IPS-15b (cell line): ENCODE data around the gene PLA2G4A.
A peak's percentile ranks its signal among the peaks of the same experiment; 100 is the strongest.

Experiments used
- H3K27me3 ChIP-seq: one replicate; pipeline ENCODE4 v1.6.1; 2013; ENCODE audit warnings: low read length; ENCODE audit not compliant: control insufficient read depth, insufficient read depth
- H3K36me3 ChIP-seq: one replicate; pipeline ENCODE4 v1.6.1; 2013; ENCODE audit warnings: low read length; ENCODE audit not compliant: control insufficient read depth, insufficient read depth
- H3K4me1 ChIP-seq: one replicate; pipeline ENCODE4 v1.6.1; 2013; ENCODE audit warnings: mild to moderate bottlenecking, low read length; ENCODE audit not compliant: control insufficient read depth, insufficient read depth
- H3K4me3 ChIP-seq: one replicate; pipeline ENCODE4 v1.5.1; 2013; ENCODE audit warnings: low read depth, low read length
- H3K9ac ChIP-seq: one replicate; pipeline ENCODE4 v1.6.1; 2013; ENCODE audit warnings: low read depth, mild to moderate bottlenecking, low read length
- H3K9me3 ChIP-seq: one replicate; pipeline ENCODE4 v1.6.1; 2013; ENCODE audit warnings: mild to moderate bottlenecking, low read length; ENCODE audit not compliant: control insufficient read depth, insufficient read depth

Gene PLA2G4A

GRCh38 chr1:186828611-186829454 is at the start of gene PLA2G4A:
Gene PLA2G4A (plus strand): TSS chr1:186828949. CDS start chr1:186854355, 25,406 bp downstream.
- Histone ChIP-seq H3K27me3 (no peaks in the 10 kb centered on the region), H3K4me1 (no peaks in the 10 kb centered on the region), H3K9me3 (no peaks in the 10 kb centered on the region), H3K4me3 (peak within 1 kb of the TSS; percentile 63), H3K36me3 (no peaks in the 10 kb centered on the region), H3K9ac (peak within 1 kb of the TSS; percentile 17)

GRCh38 chr1:186780076-186780475 is 48.7 kb upstream of the PLA2G4A start:
- Histone ChIP-seq H3K9me3 (no peaks in the 10 kb centered on the region), H3K9ac (no peak overlapping the region), H3K36me3 (no peaks in the 10 kb centered on the region), H3K4me1 (no peaks in the 10 kb centered on the region), H3K27me3 (no peaks in the 10 kb centered on the region), H3K4me3 (no peak overlapping the region)

- H3K9ac ChIP-seq = no peak overlapping the region
- H3K27me3 ChIP-seq = no peaks in the 10 kb centered on the region
- no peaks in the 10 kb centered on the region for H3K4me1 ChIP-seq
- no peaks in the 10 kb centered on the region for H3K36me3 ChIP-seq
- H3K4me3 ChIP-seq = no peak overlapping the region
- no peaks in the 10 kb centered on the region for H3K9me3 ChIP-seq
These were observed 47.0 kb upstream of the PLA2G4A start for GRCh38 chr1:186781730-186782129.

GRCh38 chr1:186782791-186783190 is 46.0 kb upstream of the PLA2G4A start:
- H3K9me3 ChIP-seq = no peaks in the 10 kb centered on the region
- no peak overlapping the region for H3K9ac ChIP-seq
- no peaks in the 10 kb centered on the region for H3K36me3 ChIP-seq
- no peaks in the 10 kb centered on the region for H3K4me1 ChIP-seq
- no peaks in the 10 kb centered on the region for H3K27me3 ChIP-seq
- H3K4me3 ChIP-seq = no peak overlapping the region

GRCh38 chr1:186783193-186783592 is 45.6 kb upstream of the PLA2G4A start:
- H3K4me3 ChIP-seq = no peak overlapping the region
- no peak overlapping the region for H3K9ac ChIP-seq
- no peaks in the 10 kb centered on the region for H3K36me3 ChIP-seq
- H3K27me3 ChIP-seq = no peaks in the 10 kb centered on the region
- H3K9me3 ChIP-seq = no peaks in the 10 kb centered on the region
- no peaks in the 10 kb centered on the region for H3K4me1 ChIP-seq

GRCh38 chr1:186785503-186785902 is 43.2 kb upstream of the PLA2G4A start:
- Histone ChIP-seq H3K4me1 (no peaks in the 10 kb centered on the region), H3K27me3 (no peaks in the 10 kb centered on the region), H3K9me3 (no peaks in the 10 kb centered on the region), H3K9ac (no peak overlapping the region), H3K4me3 (no peak overlapping the region), H3K36me3 (no peaks in the 10 kb centered on the region)

- Histone ChIP-seq H3K9ac (no peak overlapping the region), H3K4me3 (no peak overlapping the region), H3K9me3 (no peaks in the 10 kb centered on the region), H3K4me1 (no peaks in the 10 kb centered on the region), H3K36me3 (no peaks in the 10 kb centered on the region), H3K27me3 (no peaks in the 10 kb centered on the region)
These were observed 38.6 kb upstream of the PLA2G4A start for GRCh38 chr1:186790101-186790500.

- Histone ChIP-seq H3K4me1 (no peaks in the 10 kb centered on the region), H3K4me3 (no peak overlapping the region), H3K9ac (no peak overlapping the region), H3K27me3 (no peaks in the 10 kb centered on the region), H3K9me3 (no peaks in the 10 kb centered on the region), H3K36me3 (no peaks in the 10 kb centered on the region)
These were observed 35.7 kb upstream of the PLA2G4A start for GRCh38 chr1:186792870-186793581.

- H3K9ac ChIP-seq = no peak overlapping the region
- no peaks in the 10 kb centered on the region for H3K36me3 ChIP-seq
- H3K9me3 ChIP-seq = no peaks in the 10 kb centered on the region
- H3K4me1 ChIP-seq = no peaks in the 10 kb centered on the region
- H3K27me3 ChIP-seq = no peaks in the 10 kb centered on the region
- no peak overlapping the region for H3K4me3 ChIP-seq
These were observed 35.2 kb upstream of the PLA2G4A start for GRCh38 chr1:186793582-186793927.

GRCh38 chr1:186798960-186799688 is 29.6 kb upstream of the PLA2G4A start:
- Histone ChIP-seq H3K4me3 (no peak overlapping the region), H3K9ac (no peak overlapping the region), H3K9me3 (no peaks in the 10 kb centered on the region), H3K36me3 (no peaks in the 10 kb centered on the region), H3K27me3 (no peaks in the 10 kb centered on the region), H3K4me1 (no peaks in the 10 kb centered on the region)

GRCh38 chr1:186799689-186800054 is 29.1 kb upstream of the PLA2G4A start:
- no peaks in the 10 kb centered on the region for H3K36me3 ChIP-seq
- no peaks in the 10 kb centered on the region for H3K27me3 ChIP-seq
- no peaks in the 10 kb centered on the region for H3K9me3 ChIP-seq
- no peaks in the 10 kb centered on the region for H3K4me1 ChIP-seq
- no peak overlapping the region for H3K4me3 ChIP-seq
- H3K9ac ChIP-seq = no peak overlapping the region
